Spleen (tissue), 11 donors: Measurements from ENCODE around the gene PIK3R6. TPM values are rescaled to one million over a fixed set of nuclear protein-coding genes. Genes with fewer than 3 reads are reported as not detected.

Experiments used
- DNase-seq: peaks from one replicate; pipeline ENCODE4 v3.0.0-alpha.2; 2020
- H3K27ac ChIP-seq, 8 donors: fragments of 200-600 bp; sonication (generic) in 7 of 8; 1 replicate in 4 of 8; 2 replicates in 4 of 8; pipeline versions ENCODE4 v1.5.0 to v1.8.0; 2016 to 2021; ENCODE audit warnings: inconsistent platforms in 4 of 8, mild to moderate bottlenecking in 4 of 8, moderate library complexity in 1 of 8
- H3K27me3 ChIP-seq, 7 donors: fragments of 200-600 bp; sonication (generic) in 6 of 7; replicated peaks in 1 of 7; 1 replicate in 4 of 7; 2 replicates in 3 of 7; pipeline versions ENCODE4 v1.5.0 to v1.8.0; 2016 to 2021; ENCODE audit warnings: inconsistent platforms in 3 of 7, mild to moderate bottlenecking in 1 of 7
- H3K36me3 ChIP-seq, 6 donors: fragments of 200-600 bp; sonication (generic) in 5 of 6; 1 replicate in 4 of 6; 2 replicates in 2 of 6; pipeline versions ENCODE4 v1.5.0 to v1.8.0; 2016 to 2021; ENCODE audit warnings: inconsistent platforms in 2 of 6
- H3K4me1 ChIP-seq, 6 donors: fragments of 200-600 bp; sonication (generic) in 5 of 6; 1 replicate in 3 of 6; 2 replicates in 3 of 6; pipeline versions ENCODE4 v1.5.0 to v1.8.0; 2016 to 2021; ENCODE audit warnings: inconsistent platforms in 3 of 6
- H3K4me3 ChIP-seq, 8 donors: fragments of 200-600 bp; sonication (generic) in 7 of 8; 1 replicate in 4 of 8; 2 replicates in 4 of 8; pipeline versions ENCODE4 v1.5.0 to v1.8.0; 2016 to 2021; ENCODE audit warnings: inconsistent platforms in 4 of 8, mild to moderate bottlenecking in 4 of 8, moderate library complexity in 2 of 8
- H3K9me3 ChIP-seq, 8 donors: fragments of 200-600 bp; sonication (generic) in 7 of 8; 1 replicate in 4 of 8; 2 replicates in 4 of 8; pipeline versions ENCODE4 v1.5.0 to v1.8.0; 2016 to 2021; ENCODE audit warnings: inconsistent platforms in 4 of 8
- POLR2A ChIP-seq, 3 donors: fragments of 450-650 bp; IDR thresholded peaks; one replicate each; pipeline ENCODE4 v1.5.1; 2017; ENCODE audit warnings: antibody characterized with exemption in 3 of 3, mild to moderate bottlenecking in 1 of 3
- POLR2AphosphoS5 ChIP-seq, 3 donors: sonication (generic); formaldehyde crosslinking; IDR thresholded peaks; one replicate each; pipeline ENCODE4 v1.5.1; 2017; ENCODE audit warnings: antibody characterized with exemption in 3 of 3
- WGBS, 5 donors: extraction: QIAGEN DNeasy Blood & Tissue Kit in 3 of 5; methylation state at CpG; one replicate each; pipeline versions ENCODE4 v1.1.5 to v1.1.7; 2013 to 2018; 5-methylcytosine and 5-hydroxymethylcytosine counted together
- intact Hi-C: fragments of 100-400 bp; cut with DNase I; formaldehyde crosslinking; loops from one replicate; pipeline ENCODE4 v1.15.0; 2023; ENCODE audit warnings: low total_unique reads
- polyA plus RNA-seq, 3 donors: library from polyadenylated mRNA; stranded (reverse); fragments of 200-250 nt; gene quantifications; one replicate each; pipeline ENCODE4 v1.2.1, GENCODE V29; 2013
- total RNA-seq, 7 donors: library from RNA; depleted of rRNA in 3 of 7; stranded (reverse); fragments of >200 nt in 3 of 7; fragmentation: NEBNext Ultra II Directional in 4 of 7; extraction: Animal tissue kit (Norgen Biotek cat#: 25700) in 4 of 7; gene quantifications; one replicate each; pipeline versions ENCODE4 v1.1.0 to v1.2.1, GENCODE V29; 2016 to 2021
- TF ChIP-seq, protein P1 (sequence below), 11 experiments: fragments of 200-600 bp in 7 of 11; fragments of 450-650 bp in 4 of 11; sonication (generic) in 4 of 11; IDR thresholded peaks in 8 of 11; conservative IDR thresholded peaks in 3 of 11; 1 replicate in 7 of 11; 2 replicates in 4 of 11; pipeline versions ENCODE4 v1.4.0 to v1.8.0; 2016 to 2021; ENCODE audit warnings: antibody characterized with exemption in 11 of 11, inconsistent platforms in 4 of 11, mild to moderate bottlenecking in 1 of 11
- donor health status: healthy with polysubstance abuse.
- donor health status: DM: no; HTN: no; CAD: no; lungs with moderate emphysema.
- donor health status: DM: no; HTN: no; CAD: no.
- donor health status: Bipolar disorder and iron deficiency.
- donor health status: healthy.
- donor health status: DM: no; HTN: no; CAD: no.
- donor health status: DM: yes; HTN: yes; CAD: no.

Gene PIK3R6
- total and polyA plus RNA-seq, 10 donors, result 1.3 to 9.6 (median 6.5) TPM

DNA sequence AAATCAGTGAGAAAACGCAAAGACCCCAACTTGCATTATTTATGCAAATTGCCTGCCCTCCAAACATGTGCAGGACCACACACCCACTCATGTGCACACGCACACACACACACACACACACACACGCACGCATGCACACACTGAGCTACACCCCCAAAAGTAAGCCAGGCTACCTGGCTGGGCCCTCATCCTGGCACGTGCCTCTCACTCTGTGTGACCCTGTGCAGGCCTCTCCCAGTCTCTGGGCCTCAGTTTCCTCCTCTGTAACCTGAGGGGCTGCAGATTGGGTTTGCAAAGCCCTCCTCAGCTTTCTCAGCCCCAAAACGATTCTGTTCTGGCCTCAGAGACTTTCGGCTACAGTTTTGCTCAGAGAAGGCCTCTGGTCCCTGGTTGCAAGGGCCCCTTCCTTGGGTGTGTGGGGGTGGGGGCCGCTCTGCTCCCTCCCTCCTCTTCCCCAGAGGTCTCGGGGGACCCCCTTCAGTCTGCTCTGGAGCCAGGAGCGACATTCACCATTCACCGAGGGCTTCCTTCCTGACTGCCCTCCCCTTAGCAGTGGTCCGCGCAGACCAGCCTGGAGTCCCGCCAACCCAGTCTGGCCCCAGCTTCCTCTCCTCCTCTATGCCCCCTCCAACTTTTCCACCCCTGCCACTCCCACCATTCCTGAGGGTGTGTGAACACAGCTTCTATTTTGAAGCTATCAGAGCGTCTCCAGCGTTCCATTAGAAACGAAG lies 5.4 kb upstream of the PIK3R6 start:
- intact Hi-C loops, result no loop called here
- TF ChIP-seq POLR2A (IDR thresholded peaks at IDR 0.05), result no peak
- TF ChIP-seq, protein P1, sequence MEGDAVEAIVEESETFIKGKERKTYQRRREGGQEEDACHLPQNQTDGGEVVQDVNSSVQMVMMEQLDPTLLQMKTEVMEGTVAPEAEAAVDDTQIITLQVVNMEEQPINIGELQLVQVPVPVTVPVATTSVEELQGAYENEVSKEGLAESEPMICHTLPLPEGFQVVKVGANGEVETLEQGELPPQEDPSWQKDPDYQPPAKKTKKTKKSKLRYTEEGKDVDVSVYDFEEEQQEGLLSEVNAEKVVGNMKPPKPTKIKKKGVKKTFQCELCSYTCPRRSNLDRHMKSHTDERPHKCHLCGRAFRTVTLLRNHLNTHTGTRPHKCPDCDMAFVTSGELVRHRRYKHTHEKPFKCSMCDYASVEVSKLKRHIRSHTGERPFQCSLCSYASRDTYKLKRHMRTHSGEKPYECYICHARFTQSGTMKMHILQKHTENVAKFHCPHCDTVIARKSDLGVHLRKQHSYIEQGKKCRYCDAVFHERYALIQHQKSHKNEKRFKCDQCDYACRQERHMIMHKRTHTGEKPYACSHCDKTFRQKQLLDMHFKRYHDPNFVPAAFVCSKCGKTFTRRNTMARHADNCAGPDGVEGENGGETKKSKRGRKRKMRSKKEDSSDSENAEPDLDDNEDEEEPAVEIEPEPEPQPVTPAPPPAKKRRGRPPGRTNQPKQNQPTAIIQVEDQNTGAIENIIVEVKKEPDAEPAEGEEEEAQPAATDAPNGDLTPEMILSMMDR (IDR thresholded peaks at IDR 0.05 in 8 of 11, conservative IDR thresholded peaks at IDR 0.05 in 3 of 11), result no peak
- peak in 1 of 3 donors; percentile 38 for TF ChIP-seq POLR2AphosphoS5 (IDR thresholded peaks at IDR 0.05)
- Histone ChIP-seq H3K4me1 (peaks cover 0 to 42% (median 16%) of the 10 kb centered on the region in 6 donors), H3K27ac (no peak overlapping the region), H3K4me3 (no peak overlapping the region), H3K27me3 (peaks cover 0 to 16% (median 0%) of the 10 kb centered on the region in 7 donors), H3K36me3 (peaks cover 0 to 4% (median under 1%) of the 10 kb centered on the region in 6 donors), H3K9me3 (no peaks in the 10 kb centered on the region)
- DNase-seq, result no peak
- 34 to 44% (median 40%) methylated on average over 15 to 17 of the region's 17 CpGs for WGBS, 5 donors

DNA sequence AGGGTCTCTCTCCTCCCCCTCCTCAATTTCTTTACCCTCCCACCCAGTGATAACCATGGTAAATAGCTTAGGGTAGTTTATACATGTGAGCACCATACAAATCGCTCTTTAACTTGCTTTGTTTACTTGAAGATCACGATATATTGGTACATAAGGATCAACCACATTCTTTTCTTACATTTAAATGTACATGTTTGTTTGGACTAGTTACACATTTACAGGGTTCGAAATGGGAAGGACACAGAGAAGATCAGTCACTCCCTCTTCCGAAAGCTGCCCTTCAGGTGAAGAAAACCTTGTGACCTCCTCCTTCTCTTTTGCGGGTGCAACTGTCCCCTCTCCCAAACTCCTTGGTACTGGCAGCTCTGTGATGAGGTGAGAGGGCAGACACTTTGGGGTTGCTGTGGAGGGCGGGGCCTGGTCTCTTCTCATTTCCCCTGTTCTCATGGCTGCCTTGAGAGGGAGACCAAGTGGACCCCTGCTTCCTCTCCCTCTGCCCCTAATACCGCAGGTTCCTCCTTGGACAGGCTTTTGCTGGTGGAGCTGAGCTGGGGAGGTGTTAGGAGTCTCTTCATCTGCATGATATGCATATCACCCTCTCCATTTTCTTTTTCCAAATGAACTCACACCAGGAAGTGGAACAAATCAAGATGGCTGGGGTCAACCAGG lies 4.7 kb upstream of the PIK3R6 start:
- Histone ChIP-seq H3K27ac (no peak overlapping the region), H3K4me1 (peaks cover 0 to 49% (median 22%) of the 10 kb centered on the region in 6 donors), H3K27me3 (peaks cover 0 to 16% (median 0%) of the 10 kb centered on the region in 7 donors), H3K9me3 (no peaks in the 10 kb centered on the region), H3K36me3 (no peaks in the 10 kb centered on the region), H3K4me3 (no peak overlapping the region)
- WGBS, 5 donors, result 65 to 77% (median 72%) methylated on average over 7 of the region's 7 CpGs
- intact Hi-C loops, result no loop called here
- no peak for TF ChIP-seq POLR2A (IDR thresholded peaks at IDR 0.05)
- TF ChIP-seq, protein P1 (IDR thresholded peaks at IDR 0.05 in 8 of 11, conservative IDR thresholded peaks at IDR 0.05 in 3 of 11), result no peak
- TF ChIP-seq POLR2AphosphoS5 (IDR thresholded peaks at IDR 0.05), result no peak
- no peak for DNase-seq

DNA sequence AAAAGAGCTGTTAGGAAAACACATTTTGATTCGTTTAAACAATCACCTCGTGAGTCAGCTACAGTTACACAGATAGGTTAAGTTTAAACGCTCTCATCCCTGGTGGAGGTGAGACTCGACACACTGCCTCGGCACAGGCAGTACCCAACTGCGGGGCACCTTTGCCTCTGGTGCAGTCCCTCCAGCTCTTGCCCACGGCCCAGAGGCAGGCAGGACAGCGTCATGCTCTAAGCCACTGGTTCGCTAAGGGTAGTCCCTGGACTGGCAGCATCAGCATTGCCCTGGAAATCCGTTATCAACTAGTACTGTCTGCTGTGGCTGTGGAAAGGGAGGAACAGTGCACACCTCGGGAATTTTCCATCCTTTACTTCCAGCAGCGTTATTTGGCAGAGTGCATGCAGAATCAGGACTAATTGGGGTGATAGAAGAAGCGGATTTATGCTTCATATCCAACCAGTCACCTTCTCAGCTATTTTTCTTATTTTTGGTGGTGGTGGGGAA lies 3.7 kb upstream of the PIK3R6 start:
- Histone ChIP-seq H3K9me3 (no peaks in the 10 kb centered on the region), H3K4me1 (peaks cover 0 to 59% (median 27%) of the 10 kb centered on the region in 6 donors), H3K27ac (no peak overlapping the region), H3K36me3 (no peaks in the 10 kb centered on the region), H3K27me3 (peaks cover 0 to 17% (median 0%) of the 10 kb centered on the region in 7 donors), H3K4me3 (no peak overlapping the region)
- no peak for DNase-seq
- peak in 1 of 3 donors; percentile 11 for TF ChIP-seq POLR2AphosphoS5 (IDR thresholded peaks at IDR 0.05)
- TF ChIP-seq, protein P1 (IDR thresholded peaks at IDR 0.05 in 8 of 11, conservative IDR thresholded peaks at IDR 0.05 in 3 of 11), result no peak
- WGBS, 5 donors, result 80 to 92% (median 87%) methylated on average over 9 to 13 of the region's 13 CpGs
- intact Hi-C loops, result no loop called here
